Muscle of arm (tissue), 12 donors: ENCODE measurements around the gene PTPRT. TPM values are rescaled to one million over a fixed set of nuclear protein-coding genes. Genes with fewer than 3 reads are reported as not detected.

Source experiments
- DNase-seq: peaks from one replicate; pipeline ENCODE4 v3.0.0-alpha.2; 2013
- polyA plus RNA-seq, 12 donors: library from polyadenylated mRNA; unstranded; fragments of 120-200 nt; gene quantifications; one replicate each; pipeline ENCODE4 v1.2.1, GENCODE V29; 2013; ENCODE audit not compliant: insufficient read length in 12 of 12

The PTPRT gene
- polyA plus RNA-seq, 12 donors, result 0.24 to 1.2 (median 0.50) TPM; not detected in 2

GRCh38 chr20:42714298-42715141, 475.2 kb downstream of the PTPRT start:
- DNase-seq, result no peak

- no peak for DNase-seq
Measured at GRCh38 chr20:42708266-42708665, 481.4 kb downstream of the PTPRT start.

- peak; percentile 6 for DNase-seq
Measured at GRCh38 chr20:42706759-42707158, 482.9 kb downstream of the PTPRT start.

- DNase-seq, result no peak
Measured at GRCh38 chr20:42705550-42705949, 484.2 kb downstream of the PTPRT start.

GRCh38 chr20:42703744-42704143, 486.0 kb downstream of the PTPRT start:
- no peak for DNase-seq

GRCh38 chr20:42701948-42702347, 487.8 kb downstream of the PTPRT start:
- DNase-seq, result no peak

- no peak for DNase-seq
Measured at GRCh38 chr20:42700372-42700771, 489.3 kb downstream of the PTPRT start.

GRCh38 chr20:42697962-42698361, 491.7 kb downstream of the PTPRT start:
- no peak for DNase-seq

GRCh38 chr20:42690842-42691437, 498.8 kb downstream of the PTPRT start:
- no peak for DNase-seq

GRCh38 chr20:42688576-42688975, 501.1 kb downstream of the PTPRT start:
- peak; percentile 10 for DNase-seq

- DNase-seq, result no peak
Measured at GRCh38 chr20:42686057-42686456, 503.6 kb downstream of the PTPRT start.

GRCh38 chr20:42678895-42679294, 510.8 kb downstream of the PTPRT start:
- no peak for DNase-seq

GRCh38 chr20:42656130-42656529, 533.6 kb downstream of the PTPRT start:
- DNase-seq, result no peak

GRCh38 chr20:42652266-42652665, 537.4 kb downstream of the PTPRT start:
- DNase-seq, result no peak

GRCh38 chr20:42650191-42650746, 539.4 kb downstream of the PTPRT start:
- no peak for DNase-seq

GRCh38 chr20:42649748-42650147, 540.0 kb downstream of the PTPRT start:
- no peak for DNase-seq

- DNase-seq, result no peak
Measured at GRCh38 chr20:42646250-42646649, 543.5 kb downstream of the PTPRT start.

GRCh38 chr20:42641886-42642285, 547.8 kb downstream of the PTPRT start:
- DNase-seq, result peak; percentile 24

GRCh38 chr20:42639140-42639539, 550.6 kb downstream of the PTPRT start:
- no peak for DNase-seq

- no peak for DNase-seq
Measured at GRCh38 chr20:42635699-42636411, 553.9 kb downstream of the PTPRT start.

- DNase-seq, result no peak
Measured at GRCh38 chr20:42634156-42634555, 555.5 kb downstream of the PTPRT start.

- no peak for DNase-seq
Measured at GRCh38 chr20:42628683-42629082, 561.0 kb downstream of the PTPRT start.
